Epithelial cell of proximal tubule (primary cell): ENCODE results near the gene ZNF578. TPM values are rescaled to one million over a fixed set of nuclear protein-coding genes. Genes with fewer than 3 reads are reported as not detected.
A peak's percentile ranks its signal among the peaks of the same experiment; 100 is the strongest.

Source experiments
- DNase-seq: peaks from one replicate; pipeline ENCODE4 v3.0.0-alpha.2; 2011; ENCODE audit warnings: low read depth
- H3K4me3 ChIP-seq: 2 replicates; pipeline ENCODE4 v1.5.1; 2011; ENCODE audit warnings: low read depth, mild to moderate bottlenecking, low read length
- CTCF ChIP-seq: conservative IDR thresholded peaks from 2 replicates; pipeline ENCODE4 v1.5.1; 2012; ENCODE audit warnings: low read depth, mild to moderate bottlenecking, low read length
- total RNA-seq: library from RNA; depleted of rRNA; stranded (reverse); fragments of >200 nt; gene quantifications from 2 replicates; pipeline ENCODE4 v1.2.3, GENCODE V29; 2015

Gene ZNF578
- 1.6 and 2.3 TPM in 2 replicates for total RNA-seq

- peak within 1 kb of the TSS; percentile 81 for H3K4me3 ChIP-seq
- DNase-seq, result peak; percentile 10
- TF ChIP-seq CTCF, result no peak
Measured at GRCh38 chr19:52453324-52454094, at the start of gene ZNF578. ZNF578 (plus strand) TSS chr19:52453553; CDS start chr19:52501846, 48,293 bp downstream.

GRCh38 chr19:52410276-52410675 is 43.1 kb upstream of the ZNF578 start:
- no peak for DNase-seq
- no peak for TF ChIP-seq CTCF
- H3K4me3 ChIP-seq, result no peak overlapping the region

- H3K4me3 ChIP-seq, result no peak overlapping the region
- DNase-seq, result no peak
- TF ChIP-seq CTCF, result no peak
Measured at GRCh38 chr19:52415711-52416110, 37.6 kb upstream of the ZNF578 start.

- no peak within 1 kb of the TSS for H3K4me3 ChIP-seq
- no peak for DNase-seq
- TF ChIP-seq CTCF, result no peak
Measured at GRCh38 chr19:52428937-52429336, 24.4 kb upstream of the ZNF578 start, which contains the start of gene ZNF534. ZNF534 (plus strand) TSS chr19:52429148; CDS start chr19:52431475, 2,327 bp downstream.

- no peak for DNase-seq
- no peak for TF ChIP-seq CTCF
- H3K4me3 ChIP-seq, result no peak overlapping the region
Measured at GRCh38 chr19:52442179-52442578, 11.2 kb upstream of the ZNF578 start.

GRCh38 chr19:52444506-52444905 is 8.8 kb upstream of the ZNF578 start:
- no peak overlapping the region for H3K4me3 ChIP-seq
- DNase-seq, result no peak
- no peak for TF ChIP-seq CTCF

- no peak overlapping the region for H3K4me3 ChIP-seq
- DNase-seq, result no peak
- no peak for TF ChIP-seq CTCF
Measured at GRCh38 chr19:52451241-52451640, 2.1 kb upstream of the ZNF578 start.
